Panc1 (cell line): ENCODE results near the gene MRC1. TPM values are rescaled to one million over a fixed set of nuclear protein-coding genes. Genes with fewer than 3 reads are reported as not detected.

ENCODE experiments used
- ATAC-seq: fragments of 200-7000 bp; cut with Tn5 transposase; 2 replicates; pipeline ENCODE4 v1.9.1; 2020; ENCODE audit warnings: mild to moderate bottlenecking, moderate library complexity
- BruUV-seq: library from RNA; stranded (reverse); fragments of 400-500 nt; replicated peaks from 2 replicates; lab custom pipeline; 2021; lab: Mats Ljungman, UMichigan
- CTCF ChIA-PET: fragments of 300-600 bp; sonication (Branson Sonifier 250); formaldehyde crosslinking; loops from one replicate; lab custom pipeline; 2022; ENCODE audit warnings: antibody characterized with exemption; lab: Charles Lee
- POLR2A ChIA-PET: fragments of 300-600 bp; sonication (Branson Sonifier 250); formaldehyde crosslinking; loops from one replicate; lab custom pipeline; 2022; ENCODE audit warnings: antibody characterized with exemption; lab: Charles Lee
- DNase-seq: peaks from one replicate; pipeline ENCODE4 v3.0.0-alpha.2; 2010; ENCODE audit warnings: low read depth, low spot score
- H3K27ac ChIP-seq: 2 replicates; pipeline ENCODE4 v1.5.1; 2011; ENCODE audit warnings: mild to moderate bottlenecking, low read length, inconsistent platforms
- H3K27me3 ChIP-seq: fragments of 200-500 bp; sonication (Bioruptor generic); 2 replicates; pipeline ENCODE4 v1.6.0; 2014; ENCODE audit warnings: low read length, inconsistent platforms; ENCODE audit not compliant: control insufficient read depth, insufficient read depth
- H3K36me3 ChIP-seq: fragments of 200-500 bp; sonication (Bioruptor generic); 2 replicates; pipeline ENCODE4 v1.5.1; 2014; ENCODE audit warnings: inconsistent platforms, mild to moderate bottlenecking, low read length, moderate library complexity; ENCODE audit not compliant: control insufficient read depth, insufficient read depth
- H3K4me1 ChIP-seq: 2 replicates; pipeline ENCODE4 v1.5.1; 2011; ENCODE audit warnings: inconsistent platforms, mild to moderate bottlenecking, low read length, moderate library complexity; ENCODE audit not compliant: control insufficient read depth, insufficient read depth
- H3K4me3 ChIP-seq, 2 experiments: 2 replicates each; pipeline ENCODE4 v1.5.1; 2011 to 2012; ENCODE audit warnings: low read depth in 2 of 2, low read length in 2 of 2, mild to moderate bottlenecking in 2 of 2, inconsistent platforms in 1 of 2, moderate library complexity in 1 of 2
- H3K9me3 ChIP-seq: fragments of 200-500 bp; sonication (Bioruptor generic); 2 replicates; pipeline ENCODE4 v1.5.1; 2014; ENCODE audit warnings: low read depth, mild to moderate bottlenecking, inconsistent platforms, low read length, moderate library complexity; ENCODE audit not compliant: control insufficient read depth, insufficient read depth
- CTCF ChIP-seq: fragments of 450-650 bp; IDR thresholded peaks from 2 replicates; pipeline ENCODE4 v1.5.1; 2017; ENCODE audit warnings: mild to moderate bottlenecking
- POLR2AphosphoS5 ChIP-seq: IDR thresholded peaks from 2 replicates; pipeline ENCODE4 v1.6.1; 2012; ENCODE audit warnings: mild to moderate bottlenecking, low read depth, low read length, moderate library complexity
- SIN3A ChIP-seq: IDR thresholded peaks from 2 replicates; pipeline ENCODE4 v1.6.1; 2012; ENCODE audit warnings: low read depth, mild to moderate bottlenecking, low read length, moderate library complexity, borderline replicate concordance; ENCODE audit not compliant: insufficient read depth
- TCF7L2 ChIP-seq: IDR thresholded peaks from 2 replicates; pipeline ENCODE4 v1.6.1; 2011; ENCODE audit warnings: mild to moderate bottlenecking, low read depth, low read length, inconsistent platforms
- in situ Hi-C: cut with HindIII; loops from 2 replicates; pipeline ENCODE4 v1.10.0; 2016; ENCODE audit warnings: low sequenced_read_pairs, low pct_unique_long_range_greater_than_20kb
- intact Hi-C: fragments of 100-400 bp; cut with micrococcal nuclease; formaldehyde crosslinking; loops from one replicate; pipeline ENCODE4 v1.10.0; 2022; ENCODE audit not compliant: unreplicated experiment
- total RNA-seq: library from RNA; stranded (reverse); gene quantifications from one replicate; pipeline ENCODE4 v1.2.1, GENCODE V29; 2021; ENCODE audit not compliant: unreplicated experiment
- TF ChIP-seq, protein P1 (sequence below), 2 experiments: IDR thresholded peaks; 2 replicates each; pipeline ENCODE4 v1.6.1; 2011 to 2012; ENCODE audit warnings: low read depth in 2 of 2, control low read depth in 1 of 2, low read length in 1 of 2, mild to moderate bottlenecking in 1 of 2, moderate library complexity in 1 of 2; ENCODE audit not compliant: insufficient read depth in 1 of 2

The MRC1 gene
- total RNA-seq, 1 experiment from 2014 or later = 0.21 TPM

DNA sequence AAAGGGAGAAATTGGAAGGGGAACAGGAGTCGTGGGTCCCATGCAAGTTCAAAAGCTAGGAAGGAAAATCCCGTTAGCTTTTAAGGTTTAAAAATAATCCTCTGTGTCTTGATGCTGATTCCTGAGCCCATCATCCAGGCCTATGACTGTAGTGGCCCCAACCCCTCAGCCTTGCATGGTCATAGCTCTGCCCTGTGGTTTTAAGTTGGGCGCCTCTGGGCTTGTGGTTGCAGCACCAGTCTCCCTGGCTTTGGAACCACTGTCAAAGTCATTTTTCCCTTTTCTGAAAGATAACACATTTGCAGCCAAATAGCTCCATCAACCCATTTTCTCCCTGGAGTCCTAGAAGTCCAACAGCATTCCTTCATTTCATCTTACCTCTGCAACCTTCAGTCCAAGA lies 43.5 kb upstream of the MRC1 start:
- no peak overlapping the region for H3K4me3 ChIP-seq
- H3K27me3 ChIP-seq = no peaks in the 10 kb centered on the region
- no peaks in the 10 kb centered on the region for H3K36me3 ChIP-seq
- no peak overlapping the region for H3K27ac ChIP-seq
- in situ Hi-C loops = no loop called here
- no peaks in the 10 kb centered on the region for H3K9me3 ChIP-seq
- CTCF ChIA-PET = no interaction called here
- POLR2A ChIA-PET = no interaction called here
- H3K4me1 ChIP-seq = no peaks in the 10 kb centered on the region
- ATAC-seq (no peak), DNase-seq (no peak)
- TF ChIP-seq, protein P1, sequence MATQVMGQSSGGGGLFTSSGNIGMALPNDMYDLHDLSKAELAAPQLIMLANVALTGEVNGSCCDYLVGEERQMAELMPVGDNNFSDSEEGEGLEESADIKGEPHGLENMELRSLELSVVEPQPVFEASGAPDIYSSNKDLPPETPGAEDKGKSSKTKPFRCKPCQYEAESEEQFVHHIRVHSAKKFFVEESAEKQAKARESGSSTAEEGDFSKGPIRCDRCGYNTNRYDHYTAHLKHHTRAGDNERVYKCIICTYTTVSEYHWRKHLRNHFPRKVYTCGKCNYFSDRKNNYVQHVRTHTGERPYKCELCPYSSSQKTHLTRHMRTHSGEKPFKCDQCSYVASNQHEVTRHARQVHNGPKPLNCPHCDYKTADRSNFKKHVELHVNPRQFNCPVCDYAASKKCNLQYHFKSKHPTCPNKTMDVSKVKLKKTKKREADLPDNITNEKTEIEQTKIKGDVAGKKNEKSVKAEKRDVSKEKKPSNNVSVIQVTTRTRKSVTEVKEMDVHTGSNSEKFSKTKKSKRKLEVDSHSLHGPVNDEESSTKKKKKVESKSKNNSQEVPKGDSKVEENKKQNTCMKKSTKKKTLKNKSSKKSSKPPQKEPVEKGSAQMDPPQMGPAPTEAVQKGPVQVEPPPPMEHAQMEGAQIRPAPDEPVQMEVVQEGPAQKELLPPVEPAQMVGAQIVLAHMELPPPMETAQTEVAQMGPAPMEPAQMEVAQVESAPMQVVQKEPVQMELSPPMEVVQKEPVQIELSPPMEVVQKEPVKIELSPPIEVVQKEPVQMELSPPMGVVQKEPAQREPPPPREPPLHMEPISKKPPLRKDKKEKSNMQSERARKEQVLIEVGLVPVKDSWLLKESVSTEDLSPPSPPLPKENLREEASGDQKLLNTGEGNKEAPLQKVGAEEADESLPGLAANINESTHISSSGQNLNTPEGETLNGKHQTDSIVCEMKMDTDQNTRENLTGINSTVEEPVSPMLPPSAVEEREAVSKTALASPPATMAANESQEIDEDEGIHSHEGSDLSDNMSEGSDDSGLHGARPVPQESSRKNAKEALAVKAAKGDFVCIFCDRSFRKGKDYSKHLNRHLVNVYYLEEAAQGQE (IDR thresholded peaks at IDR 0.05; ENCODE audit: insufficient read depth in 1 of 2, low read depth in 2 of 2, low read length in 1 of 2) = no peak
- TF ChIP-seq SIN3A (no peak), TCF7L2 (no peak), CTCF (no peak), POLR2AphosphoS5 (no peak)
- BruUV-seq = no TSS peak
- intact Hi-C loops = no loop called here

DNA sequence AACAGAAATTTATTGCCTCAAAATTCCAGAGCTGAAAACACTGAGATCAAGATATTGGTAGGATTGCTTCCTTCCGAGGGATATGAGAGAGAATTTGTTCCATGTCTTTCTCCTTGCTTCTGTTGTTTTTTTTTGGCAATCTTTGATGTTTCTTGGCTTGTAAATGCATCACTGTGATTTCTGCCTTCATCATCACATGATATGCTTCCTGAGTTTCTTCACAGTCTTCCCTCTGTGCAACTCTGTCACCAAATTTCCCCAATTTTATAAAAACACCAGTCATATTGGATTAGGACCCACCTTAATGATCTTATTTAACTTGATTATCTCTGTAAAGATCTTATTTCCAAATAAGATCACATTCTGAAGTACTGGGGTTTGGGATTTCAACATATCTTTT lies 42.4 kb upstream of the MRC1 start:
- Histone ChIP-seq H3K36me3 (no peaks in the 10 kb centered on the region), H3K27ac (no peak overlapping the region), H3K27me3 (no peaks in the 10 kb centered on the region), H3K4me3 (no peak overlapping the region), H3K9me3 (no peaks in the 10 kb centered on the region), H3K4me1 (no peaks in the 10 kb centered on the region)
- intact Hi-C loops = no loop called here
- ATAC-seq = no peak
- no TSS peak for BruUV-seq
- in situ Hi-C loops = no loop called here
- no peak for DNase-seq
- ChIA-PET POLR2A (no interaction called here), CTCF (no interaction called here)
- TF ChIP-seq, protein P1 (IDR thresholded peaks at IDR 0.05; ENCODE audit: insufficient read depth in 1 of 2, low read depth in 2 of 2, low read length in 1 of 2) = no peak
- no peak for TF ChIP-seq TCF7L2
- no peak for TF ChIP-seq SIN3A
- TF ChIP-seq CTCF = no peak
- TF ChIP-seq POLR2AphosphoS5 = no peak
